HCT116 (cell line): Measurements from ENCODE around the gene WBP2NL. TPM values are rescaled to one million over a fixed set of nuclear protein-coding genes. Genes with fewer than 3 reads are reported as not detected.

Experiments
- ATAC-seq: fragments of 200-7000 bp; cut with Tn5 transposase; 2 replicates; pipeline ENCODE4 v1.9.1; 2020; ENCODE audit warnings: mild to moderate bottlenecking, moderate library complexity
- BruUV-seq: library from RNA; stranded (reverse); fragments of 400-500 nt; replicated peaks from 2 replicates; lab custom pipeline; 2021; lab: Mats Ljungman, UMichigan
- CTCF ChIA-PET: fragments of 300-600 bp; sonication (Branson Sonifier 250); formaldehyde crosslinking; loops from one replicate; lab custom pipeline; 2021; ENCODE audit warnings: antibody characterized with exemption; lab: Charles Lee
- POLR2A ChIA-PET: fragments of 300-600, 350-600 bp; sonication (Branson Sonifier 250); formaldehyde crosslinking; loops from one replicate; lab custom pipeline; 2021; ENCODE audit warnings: antibody characterized with exemption; lab: Charles Lee
- RAD21 ChIA-PET, 2 experiments: fragments of 300-600 bp; sonication (Branson Sonifier 250); formaldehyde crosslinking; loops; one replicate each; lab custom pipeline; 2023; ENCODE audit warnings: low total read pairs in 2 of 2; ENCODE audit not compliant: uncharacterized antibody in 2 of 2, unreplicated experiment in 2 of 2, low non-redundant PET in 1 of 2; lab: Charles Lee
- DNase-seq: peaks from one replicate; pipeline ENCODE4 v3.0.0-alpha.2; 2010; ENCODE audit warnings: low read depth, low spot score
- H2AFZ ChIP-seq: fragments of 200-600 bp; shearing (Covaris generic), sonication (generic); 2 replicates; pipeline ENCODE4 v1.6.1; 2017; ENCODE audit warnings: low read depth, mixed run types, mixed read lengths, antibody characterized with exemption, low read length; ENCODE audit not compliant: poor library complexity, severe bottlenecking
- H3K27ac ChIP-seq: 2 replicates; pipeline ENCODE4 v1.5.1; 2012; ENCODE audit warnings: low read depth, low read length
- H3K27me3 ChIP-seq: fragments of 200-600 bp; sonication (generic); 2 replicates; pipeline ENCODE4 v1.6.1; 2016; ENCODE audit warnings: mixed run types, low read length, mixed read lengths; ENCODE audit not compliant: insufficient read depth
- H3K36me3 ChIP-seq, 2 experiments: fragments of 200-500 bp in 1 of 2; fragments of 200-600 bp in 1 of 2; sonication (Bioruptor generic) in 1 of 2; sonication (generic) in 1 of 2; 2 replicates each; pipeline versions ENCODE4 v1.5.1 to v1.6.1; 2014 to 2016; ENCODE audit warnings: low read length in 2 of 2, inconsistent platforms in 1 of 2, mixed read lengths in 1 of 2, mixed run types in 1 of 2; ENCODE audit not compliant: insufficient read depth in 2 of 2, control insufficient read depth in 1 of 2
- H3K4me1 ChIP-seq, 2 experiments: fragments of 200-600 bp in 1 of 2; sonication (generic) in 1 of 2; 2 replicates each; pipeline versions ENCODE4 v1.5.1 to v1.6.1; 2012 to 2017; ENCODE audit warnings: low read length in 2 of 2, inconsistent platforms in 1 of 2, mild to moderate bottlenecking in 1 of 2, mixed read lengths in 1 of 2, mixed run types in 1 of 2, moderate library complexity in 1 of 2; ENCODE audit not compliant: insufficient read depth in 2 of 2, control insufficient read depth in 1 of 2
- H3K4me2 ChIP-seq: fragments of 200-600 bp; sonication (generic); 2 replicates; pipeline ENCODE4 v1.6.1; 2017; ENCODE audit warnings: mixed run types, low read length, mixed read lengths
- H3K4me3 ChIP-seq, 2 experiments: fragments of 200-600 bp in 1 of 2; sonication (generic) in 1 of 2; replicated peaks in 1 of 2; 2 replicates each; pipeline ENCODE4 v1.5.1; 2011 to 2016; ENCODE audit warnings: low read length in 2 of 2, control low read depth in 1 of 2, low read depth in 1 of 2, mild to moderate bottlenecking in 1 of 2, mixed read lengths in 1 of 2, mixed run types in 1 of 2
- H3K79me2 ChIP-seq: fragments of 200-600 bp; sonication (generic); 2 replicates; pipeline ENCODE4 v1.6.1; 2017; ENCODE audit warnings: mild to moderate bottlenecking, mixed run types, low read length, moderate library complexity, mixed read lengths; ENCODE audit not compliant: insufficient read depth
- H3K9ac ChIP-seq: fragments of 200-600 bp; sonication (generic); 2 replicates; pipeline ENCODE4 v1.6.1; 2016; ENCODE audit warnings: low read length, mixed read lengths
- H3K9me2 ChIP-seq: fragments of 200-600 bp; sonication (generic), shearing (Covaris generic); 2 replicates; pipeline ENCODE4 v1.6.1; 2017; ENCODE audit warnings: mixed run types, mild to moderate bottlenecking, moderate library complexity; ENCODE audit not compliant: insufficient read depth
- H3K9me3 ChIP-seq, 2 experiments: fragments of 200-500 bp in 1 of 2; fragments of 200-600 bp in 1 of 2; sonication (Bioruptor generic) in 1 of 2; sonication (generic) in 1 of 2; 2 replicates each; pipeline ENCODE4 v1.6.1; 2014 to 2017; ENCODE audit warnings: low read length in 2 of 2, mixed read lengths in 2 of 2, inconsistent platforms in 1 of 2, low read depth in 1 of 2, mild to moderate bottlenecking in 1 of 2, mixed run types in 1 of 2, moderate library complexity in 1 of 2; ENCODE audit not compliant: control insufficient read depth in 1 of 2, insufficient read depth in 1 of 2
- H4K20me1 ChIP-seq: fragments of 200-600 bp; sonication (generic), shearing (Covaris generic); 2 replicates; pipeline ENCODE4 v1.6.1; 2017; ENCODE audit warnings: mixed run types, mild to moderate bottlenecking, moderate library complexity; ENCODE audit not compliant: insufficient read depth
- CBX3 ChIP-seq: IDR thresholded peaks from 2 replicates; pipeline ENCODE4 v1.6.1; 2012; ENCODE audit warnings: low read depth
- CEBPB ChIP-seq: IDR thresholded peaks from 2 replicates; pipeline ENCODE4 v1.6.1; 2012; ENCODE audit warnings: low read depth
- EGR1 ChIP-seq: IDR thresholded peaks from 2 replicates; pipeline ENCODE4 v1.6.1; 2012; ENCODE audit warnings: low read depth
- EZH2phosphoT487 ChIP-seq: fragments of 200-600 bp; IDR thresholded peaks from 2 replicates; pipeline ENCODE4 v1.6.1; 2018; ENCODE audit warnings: antibody characterized with exemption, borderline replicate concordance
- FOSL1 ChIP-seq: IDR thresholded peaks from 2 replicates; pipeline ENCODE4 v1.6.1; 2012; ENCODE audit warnings: low read depth
- POLR2A ChIP-seq: IDR thresholded peaks from 2 replicates; pipeline ENCODE4 v1.7.0; 2011; ENCODE audit warnings: borderline replicate concordance; ENCODE audit not compliant: insufficient read depth, insufficient read length; ENCODE audit errors: extremely low read depth
- SIN3A ChIP-seq: IDR thresholded peaks from 2 replicates; pipeline ENCODE4 v1.6.1; 2012; ENCODE audit warnings: low read depth
- SRF ChIP-seq: IDR thresholded peaks from 2 replicates; pipeline ENCODE4 v1.6.1; 2012; ENCODE audit warnings: low read depth
- ZFX ChIP-seq: fragments of 450-650 bp; IDR thresholded peaks from 2 replicates; pipeline ENCODE4 v1.6.1; 2017
- intact Hi-C: fragments of 100-400 bp; cut with micrococcal nuclease; formaldehyde crosslinking; loops from 2 replicates; pipeline ENCODE4 v1.10.0; 2022
- total RNA-seq: library from RNA; stranded (reverse); gene quantifications from one replicate; pipeline ENCODE4 v1.2.1, GENCODE V29; 2021; ENCODE audit not compliant: unreplicated experiment
- TF ChIP-seq, protein P1 (sequence below): IDR thresholded peaks from 2 replicates; pipeline ENCODE4 v1.6.1; 2012; ENCODE audit warnings: low read depth
- TF ChIP-seq, protein P2 (sequence below): IDR thresholded peaks from 2 replicates; pipeline ENCODE4 v1.6.1; 2012

WBP2NL gene
- total RNA-seq, 1 experiment from 2014 or later = not detected

- intact Hi-C loops = loop anchor here (5.0 kb wide), 1 partner anchor 143 kb away; no protein-coding TSS in a partner anchor
- CTCF ChIA-PET = interaction anchor here (1.0 kb wide), 1 partner anchor 144 kb away, joined by 3 read pairs; no protein-coding TSS in a partner anchor
- Histone ChIP-seq H3K9ac (no peak within 1 kb of the TSS), H3K27ac (no peak within 1 kb of the TSS), H3K4me2 (no peak within 1 kb of the TSS), H3K9me3 (no peaks in the 10 kb centered on the region; a peak in 1 of 4 replicates), H3K4me3 (no peak within 1 kb of the TSS), H3K4me1 (peaks cover 0 to 15% of the 10 kb centered on the region in 2 experiments; a peak in 1 of 4 replicates), H4K20me1 (no peaks in the 10 kb centered on the region), H3K36me3 (no peaks in the 10 kb centered on the region), H3K27me3 (no peaks in the 10 kb centered on the region), H3K9me2 (no peaks in the 10 kb centered on the region), H3K79me2 (no peaks in the 10 kb centered on the region), H2AFZ (no peak within 1 kb of the TSS)
- POLR2A ChIA-PET = interaction anchor here (0.6 kb wide), 1 partner anchor 12 kb away, joined by 4 read pairs; no protein-coding TSS in a partner anchor
- DNase-seq (no peak), ATAC-seq (no peak)
- BruUV-seq = no TSS peak
- TF ChIP-seq ZFX (no peak), SIN3A (no peak), EGR1 (no peak), CBX3 (no peak)
- TF ChIP-seq, protein P1, sequence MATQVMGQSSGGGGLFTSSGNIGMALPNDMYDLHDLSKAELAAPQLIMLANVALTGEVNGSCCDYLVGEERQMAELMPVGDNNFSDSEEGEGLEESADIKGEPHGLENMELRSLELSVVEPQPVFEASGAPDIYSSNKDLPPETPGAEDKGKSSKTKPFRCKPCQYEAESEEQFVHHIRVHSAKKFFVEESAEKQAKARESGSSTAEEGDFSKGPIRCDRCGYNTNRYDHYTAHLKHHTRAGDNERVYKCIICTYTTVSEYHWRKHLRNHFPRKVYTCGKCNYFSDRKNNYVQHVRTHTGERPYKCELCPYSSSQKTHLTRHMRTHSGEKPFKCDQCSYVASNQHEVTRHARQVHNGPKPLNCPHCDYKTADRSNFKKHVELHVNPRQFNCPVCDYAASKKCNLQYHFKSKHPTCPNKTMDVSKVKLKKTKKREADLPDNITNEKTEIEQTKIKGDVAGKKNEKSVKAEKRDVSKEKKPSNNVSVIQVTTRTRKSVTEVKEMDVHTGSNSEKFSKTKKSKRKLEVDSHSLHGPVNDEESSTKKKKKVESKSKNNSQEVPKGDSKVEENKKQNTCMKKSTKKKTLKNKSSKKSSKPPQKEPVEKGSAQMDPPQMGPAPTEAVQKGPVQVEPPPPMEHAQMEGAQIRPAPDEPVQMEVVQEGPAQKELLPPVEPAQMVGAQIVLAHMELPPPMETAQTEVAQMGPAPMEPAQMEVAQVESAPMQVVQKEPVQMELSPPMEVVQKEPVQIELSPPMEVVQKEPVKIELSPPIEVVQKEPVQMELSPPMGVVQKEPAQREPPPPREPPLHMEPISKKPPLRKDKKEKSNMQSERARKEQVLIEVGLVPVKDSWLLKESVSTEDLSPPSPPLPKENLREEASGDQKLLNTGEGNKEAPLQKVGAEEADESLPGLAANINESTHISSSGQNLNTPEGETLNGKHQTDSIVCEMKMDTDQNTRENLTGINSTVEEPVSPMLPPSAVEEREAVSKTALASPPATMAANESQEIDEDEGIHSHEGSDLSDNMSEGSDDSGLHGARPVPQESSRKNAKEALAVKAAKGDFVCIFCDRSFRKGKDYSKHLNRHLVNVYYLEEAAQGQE = no peak
- RAD21 ChIA-PET = no interaction called here
Measured at GRCh38 chr22:41969110-41969646, 29.4 kb upstream of the WBP2NL start, which contains the start of gene SEPTIN3. Gene SEPTIN3, plus strand, starts transcription at chr22:41969443. Its CDS starts 2,050 bp downstream, at chr22:41971493.

- Histone ChIP-seq H3K4me1 (peaks cover 0 to 13% of the 10 kb centered on the region in 2 experiments; a peak in 1 of 4 replicates), H2AFZ (no peak overlapping the region), H3K79me2 (no peaks in the 10 kb centered on the region), H3K27me3 (peaks cover 9% of the 10 kb centered on the region), H3K36me3 (no peaks in the 10 kb centered on the region), H3K4me3 (no peak overlapping the region), H3K4me2 (no peak overlapping the region), H3K9me3 (no peaks in the 10 kb centered on the region; a peak in 1 of 4 replicates), H3K9ac (no peak overlapping the region), H3K9me2 (no peaks in the 10 kb centered on the region), H3K27ac (no peak overlapping the region), H4K20me1 (no peaks in the 10 kb centered on the region)
- ATAC-seq (no peak), DNase-seq (no peak)
- no TSS peak for BruUV-seq
- RAD21 ChIA-PET = no interaction called here
- TF ChIP-seq, protein P2, sequence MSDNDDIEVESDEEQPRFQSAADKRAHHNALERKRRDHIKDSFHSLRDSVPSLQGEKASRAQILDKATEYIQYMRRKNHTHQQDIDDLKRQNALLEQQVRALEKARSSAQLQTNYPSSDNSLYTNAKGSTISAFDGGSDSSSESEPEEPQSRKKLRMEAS = no peak
- TF ChIP-seq SIN3A (no peak), SRF (no peak), CEBPB (no peak), EGR1 (no peak), POLR2A (no peak), FOSL1 (no peak), EZH2phosphoT487 (no peak)
- intact Hi-C loops = no loop called here
- CTCF ChIA-PET = no interaction called here
- POLR2A ChIA-PET = no interaction called here
Measured at GRCh38 chr22:41970601-41971000, 28.0 kb upstream of the WBP2NL start.
